ENCODE data around the gene ERAP2. TPM values are rescaled to one million over a fixed set of nuclear protein-coding genes. Genes with fewer than 3 reads are reported as not detected.
A peak's percentile ranks its signal among the peaks of the same experiment; 100 is the strongest.
"Not testable (repeated sequence)": the region's sequence is repeated elsewhere in the genome, so short reads cannot be mapped to it uniquely, and the experiment has no call there.

The ERAP2 gene
- total and polyA plus RNA-seq, 7 donors: 0.60 to 44.9 (median 7.7) TPM

DNA sequence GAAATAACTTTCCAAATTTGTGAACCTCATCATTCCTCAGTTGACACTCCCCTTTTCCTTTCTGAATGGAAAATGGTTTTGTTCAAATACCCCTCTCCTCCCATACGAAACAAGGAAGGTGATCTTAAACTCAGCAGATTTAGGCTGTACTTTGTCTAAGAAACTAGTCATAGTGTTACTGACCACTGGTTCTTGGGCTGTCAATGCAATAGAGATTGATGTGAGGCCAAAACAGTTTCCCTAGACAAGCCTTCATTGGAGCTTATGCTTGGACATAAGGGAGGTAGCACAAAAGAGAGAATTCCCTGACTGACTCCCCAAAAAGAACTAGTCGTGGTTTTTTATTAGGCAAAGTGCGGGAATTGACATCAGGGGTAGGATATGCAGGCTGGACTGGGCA is 54.3 kb downstream of the ERAP2 start:
- Histone ChIP-seq H3K4me1 (peaks cover 4 to 18% (median 13%) of the 10 kb centered on the region in 4 donors), H3K36me3 (no peaks in the 10 kb centered on the region), H3K27ac (no peak overlapping the region), H3K4me3 (no peak overlapping the region), H3K27me3 (no peaks in the 10 kb centered on the region), H3K9me3 (no peaks in the 10 kb centered on the region)
- no peak for TF ChIP-seq POLR2A (IDR thresholded peaks at IDR 0.05)
- TF ChIP-seq POLR2AphosphoS5 (IDR thresholded peaks at IDR 0.05): no peak
- no peak for TF ChIP-seq EP300 (IDR thresholded peaks at IDR 0.05)
- TF ChIP-seq, protein P1, sequence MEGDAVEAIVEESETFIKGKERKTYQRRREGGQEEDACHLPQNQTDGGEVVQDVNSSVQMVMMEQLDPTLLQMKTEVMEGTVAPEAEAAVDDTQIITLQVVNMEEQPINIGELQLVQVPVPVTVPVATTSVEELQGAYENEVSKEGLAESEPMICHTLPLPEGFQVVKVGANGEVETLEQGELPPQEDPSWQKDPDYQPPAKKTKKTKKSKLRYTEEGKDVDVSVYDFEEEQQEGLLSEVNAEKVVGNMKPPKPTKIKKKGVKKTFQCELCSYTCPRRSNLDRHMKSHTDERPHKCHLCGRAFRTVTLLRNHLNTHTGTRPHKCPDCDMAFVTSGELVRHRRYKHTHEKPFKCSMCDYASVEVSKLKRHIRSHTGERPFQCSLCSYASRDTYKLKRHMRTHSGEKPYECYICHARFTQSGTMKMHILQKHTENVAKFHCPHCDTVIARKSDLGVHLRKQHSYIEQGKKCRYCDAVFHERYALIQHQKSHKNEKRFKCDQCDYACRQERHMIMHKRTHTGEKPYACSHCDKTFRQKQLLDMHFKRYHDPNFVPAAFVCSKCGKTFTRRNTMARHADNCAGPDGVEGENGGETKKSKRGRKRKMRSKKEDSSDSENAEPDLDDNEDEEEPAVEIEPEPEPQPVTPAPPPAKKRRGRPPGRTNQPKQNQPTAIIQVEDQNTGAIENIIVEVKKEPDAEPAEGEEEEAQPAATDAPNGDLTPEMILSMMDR (IDR thresholded peaks at IDR 0.05): no peak
- DNase-seq: no peak
- intact Hi-C loops (cut with DNase I): loop anchor here (5.0 kb wide), 2 partner anchors 268 to 1842 kb away; partner anchors contain the start of genes CAST and RGMB
- 97 to 98% methylated on average over 3 of the region's 3 CpGs for WGBS, 2 donors

DNA sequence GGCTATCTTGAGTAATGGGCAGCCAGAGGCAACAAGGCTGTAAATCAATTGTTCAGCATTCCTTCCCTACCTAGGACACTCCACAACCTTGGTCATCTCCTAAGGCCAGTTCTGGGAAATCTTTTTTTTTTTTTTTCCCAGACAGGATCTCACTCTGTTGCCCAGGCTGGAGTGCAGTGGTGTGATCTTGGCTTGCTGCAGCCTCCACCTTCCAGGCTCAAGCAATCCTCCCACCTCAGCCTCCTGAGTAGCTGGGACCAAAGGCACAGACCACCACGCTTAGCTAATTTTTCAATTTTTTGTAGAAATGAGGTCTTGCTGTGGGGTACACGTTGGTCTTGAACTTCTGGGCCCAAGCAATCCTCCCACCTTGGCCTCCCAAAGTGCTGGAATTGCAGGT is 54.7 kb downstream of the ERAP2 start:
- H3K27ac ChIP-seq, H3K27me3 ChIP-seq, H3K4me3 ChIP-seq, H3K9me3 ChIP-seq, DNase-seq, H3K36me3 ChIP-seq: not testable (repeated sequence)
- WGBS, 2 donors: 95 to 96% methylated on average over 2 of the region's 2 CpGs
- intact Hi-C loops (cut with DNase I): loop anchor here (5.0 kb wide), 2 partner anchors 269 to 1841 kb away; partner anchors contain the start of genes CAST and RGMB
- H3K4me1 ChIP-seq: peaks cover 8 to 18% (median 13%) of the 10 kb centered on the region in 4 donors

DNA sequence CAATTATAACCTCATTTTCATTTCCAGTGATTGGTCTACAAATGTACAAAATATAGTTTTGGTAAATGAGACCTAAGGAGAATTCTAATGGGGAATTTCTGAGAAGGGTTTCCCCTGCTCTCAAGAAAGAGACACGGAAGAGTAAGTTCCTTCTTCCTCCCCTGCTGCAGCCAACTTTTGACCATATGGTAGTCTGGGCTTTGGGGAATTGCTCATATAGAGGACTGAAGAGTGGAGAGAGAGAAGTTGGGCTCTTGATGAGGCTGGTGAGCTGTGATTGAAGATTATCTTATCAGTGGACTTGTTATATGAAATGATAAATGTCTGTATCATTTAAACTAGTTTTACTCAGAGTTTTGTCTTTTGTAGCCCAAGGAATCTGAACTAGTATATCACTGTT is 55.3 kb downstream of the ERAP2 start:
- DNase-seq: no peak
- Histone ChIP-seq H3K27me3 (no peaks in the 10 kb centered on the region), H3K4me1 (peaks cover 10 to 18% (median 13%) of the 10 kb centered on the region in 4 donors), H3K27ac (no peak overlapping the region), H3K9me3 (no peaks in the 10 kb centered on the region), H3K4me3 (no peak overlapping the region), H3K36me3 (no peaks in the 10 kb centered on the region)
- intact Hi-C loops (cut with DNase I): loop anchor here (5.0 kb wide), 2 partner anchors 269 to 1841 kb away; partner anchors contain the start of genes CAST and RGMB
- TF ChIP-seq POLR2AphosphoS5 (IDR thresholded peaks at IDR 0.05): no peak
- TF ChIP-seq POLR2A (IDR thresholded peaks at IDR 0.05): no peak
- no peak for TF ChIP-seq EP300 (IDR thresholded peaks at IDR 0.05)
- TF ChIP-seq, protein P1 (IDR thresholded peaks at IDR 0.05): no peak
- whole genome bisulfite sequencing, 2 donors: 56 to 76% methylated on average over 1 of the region's 1 CpG

DNA sequence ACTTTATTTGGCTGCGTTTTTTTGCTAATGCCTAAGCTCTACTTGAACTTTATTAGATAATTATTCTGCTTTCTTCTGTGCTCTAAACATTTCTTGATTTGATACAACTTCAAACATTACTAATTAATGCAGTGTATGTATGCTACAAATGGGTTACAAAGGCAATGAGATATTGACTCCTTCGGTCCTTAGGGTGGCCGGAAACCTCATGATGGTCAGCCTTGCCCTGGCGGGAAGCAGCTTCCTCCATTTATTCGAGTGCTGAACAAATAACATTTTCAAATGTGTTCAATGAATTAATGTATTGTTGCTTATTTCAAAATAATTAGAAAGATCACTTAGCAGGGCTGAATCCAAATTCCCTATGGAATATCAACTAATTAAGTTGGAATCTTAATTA is 55.7 kb downstream of the ERAP2 start:
- intact Hi-C loops (cut with DNase I): loop anchor here (5.0 kb wide), 2 partner anchors 270 to 1840 kb away; partner anchors contain the start of genes CAST and RGMB
- Histone ChIP-seq H3K27ac (no peak overlapping the region), H3K9me3 (no peaks in the 10 kb centered on the region), H3K4me1 (peaks cover 10 to 20% (median 16%) of the 10 kb centered on the region in 4 donors), H3K36me3 (no peaks in the 10 kb centered on the region), H3K27me3 (no peaks in the 10 kb centered on the region), H3K4me3 (no peak overlapping the region)
- no peak for DNase-seq
- whole genome bisulfite sequencing, 2 donors: 85 to 93% methylated on average over 5 of the region's 5 CpGs
- TF ChIP-seq POLR2A (IDR thresholded peaks at IDR 0.05): no peak
- no peak for TF ChIP-seq EP300 (IDR thresholded peaks at IDR 0.05)
- TF ChIP-seq POLR2AphosphoS5 (IDR thresholded peaks at IDR 0.05): no peak
- TF ChIP-seq, protein P1 (IDR thresholded peaks at IDR 0.05): no peak

DNA sequence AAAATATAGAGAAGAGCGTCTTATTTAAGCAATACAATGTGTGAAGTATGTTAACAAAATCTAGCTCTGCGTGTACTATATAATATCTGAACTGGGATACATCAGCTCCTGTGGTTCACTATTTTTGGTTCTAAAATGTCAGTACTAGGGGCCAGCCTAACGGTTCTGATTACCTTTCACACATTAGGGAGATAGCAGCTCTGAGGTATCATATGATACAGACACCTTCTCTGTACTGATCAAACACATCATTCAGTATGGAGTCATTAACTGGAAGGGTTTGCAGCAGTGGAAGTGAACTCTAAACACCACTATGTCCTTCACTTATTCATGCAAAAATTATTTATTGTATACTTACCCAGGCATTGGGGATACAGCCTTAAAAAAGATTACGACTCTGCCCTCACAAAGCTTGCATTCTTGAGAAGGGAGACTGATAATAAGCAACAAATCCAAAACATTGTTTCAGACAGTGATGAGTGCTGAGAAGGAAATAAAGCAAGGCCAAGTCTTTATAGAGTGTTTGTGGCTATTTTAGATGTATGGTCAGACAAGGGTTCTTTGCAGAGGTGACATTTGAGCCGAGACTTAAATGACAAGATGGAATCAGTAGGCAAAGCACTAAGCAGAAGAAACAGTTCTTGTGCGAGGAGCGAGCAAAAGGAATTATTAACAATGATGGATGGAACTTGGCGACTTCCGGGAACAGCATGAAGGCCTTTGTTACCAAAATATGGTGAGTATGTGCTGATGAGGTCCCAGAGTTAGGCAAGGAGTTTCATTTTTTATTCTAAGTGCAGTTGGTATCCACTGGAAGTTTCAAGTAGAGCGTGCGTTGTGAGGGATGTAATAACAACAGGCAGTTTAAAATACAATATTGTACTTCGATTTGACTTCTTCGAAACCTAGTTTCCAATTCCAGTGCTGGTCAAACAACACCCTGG is 57.7 kb downstream of the ERAP2 start:
- 8 to 10% methylated on average over 13 of the region's 13 CpGs for WGBS, 2 donors
- peaks cover 10 to 40% (median 30%) of the 10 kb centered on the region in 4 donors for H3K4me1 ChIP-seq
- no peak for DNase-seq
- no peaks in the 10 kb centered on the region for H3K27me3 ChIP-seq
- H3K9me3 ChIP-seq: no peaks in the 10 kb centered on the region
- no peaks in the 10 kb centered on the region for H3K36me3 ChIP-seq
- intact Hi-C loops (cut with DNase I): loop anchor here (2.0 to 5.0 kb wide), 4 partner anchors 127 to 1995 kb away; partner anchors contain the start of genes CAST, CHD1, ERAP1 and RGMB
- no peak for TF ChIP-seq POLR2A (IDR thresholded peaks at IDR 0.05)
- H3K27ac ChIP-seq: peak overlapping the region; percentile 91 to 99 (median 98)
- peak overlapping the region; percentile 93 to 95 (median 94) for H3K4me3 ChIP-seq

Measured in sigmoid colon (tissue), 7 donors.